Measurements from ENCODE around the gene PDZRN3.

The PDZRN3 gene

DNA sequence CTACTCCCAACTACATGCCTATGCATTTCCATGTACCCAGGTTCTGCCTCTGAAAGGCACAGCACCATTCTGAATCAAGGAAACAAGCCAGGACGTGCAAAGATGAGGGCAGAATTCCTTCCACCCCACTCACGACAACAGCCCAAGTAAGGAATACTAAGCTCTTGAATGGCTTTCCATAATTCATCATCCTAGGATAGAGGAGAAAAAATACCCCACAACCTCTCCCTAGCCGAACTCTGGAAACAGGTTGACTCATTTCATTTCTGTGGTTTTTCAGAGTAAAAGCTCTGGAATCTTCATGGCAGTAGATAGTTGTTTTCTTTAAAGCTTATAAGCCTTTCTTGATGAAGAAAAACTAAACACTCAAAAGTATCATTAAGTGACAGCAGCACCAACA is 77.8 kb downstream of the PDZRN3 start:
- H3K27me3 Mint-ChIP-seq = no peaks in the 10 kb centered on the region
- no peak for DNase-seq
- no peaks in the 10 kb centered on the region for H3K9me3 Mint-ChIP-seq
- no peak for ATAC-seq
- no peak overlapping the region for H3K27ac Mint-ChIP-seq
- no peaks in the 10 kb centered on the region for H3K36me3 Mint-ChIP-seq (ENCODE audit: low read depth)
- H3K4me1 Mint-ChIP-seq = no peaks in the 10 kb centered on the region
- H3K4me3 Mint-ChIP-seq = no peak overlapping the region

DNA sequence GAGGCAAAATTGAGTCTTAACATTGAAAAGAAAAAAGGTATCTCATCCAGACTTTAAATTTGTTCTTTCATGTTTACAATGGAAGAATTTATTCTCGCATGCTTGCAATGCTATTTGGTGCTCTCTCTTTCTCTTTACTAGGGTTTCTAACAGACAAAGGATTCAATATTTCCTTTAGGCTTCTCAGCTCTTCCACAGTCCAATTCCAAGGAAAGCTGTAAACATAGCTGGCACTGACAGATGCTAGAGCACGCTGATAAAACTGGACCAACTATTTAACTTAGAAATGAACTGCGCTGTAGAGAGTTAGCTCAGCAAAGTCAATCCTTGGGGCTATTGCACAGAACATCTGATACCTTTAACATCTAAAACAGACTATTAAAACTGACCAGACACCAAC is 81.3 kb downstream of the PDZRN3 start:
- Mint-ChIP-seq H3K27ac (no peak overlapping the region), H3K4me3 (no peak overlapping the region), H3K36me3 (ENCODE audit: low read depth) (no peaks in the 10 kb centered on the region), H3K27me3 (no peaks in the 10 kb centered on the region), H3K9me3 (no peaks in the 10 kb centered on the region), H3K4me1 (no peaks in the 10 kb centered on the region)
- no peak for ATAC-seq
- DNase-seq = no peak

- Mint-ChIP-seq H3K27ac (no peak overlapping the region), H3K27me3 (no peaks in the 10 kb centered on the region), H3K36me3 (ENCODE audit: low read depth) (no peaks in the 10 kb centered on the region), H3K4me3 (no peak overlapping the region), H3K9me3 (no peaks in the 10 kb centered on the region), H3K4me1 (no peaks in the 10 kb centered on the region)
- DNase-seq (no peak), ATAC-seq (no peak)
These were observed 82.6 kb downstream of the PDZRN3 start for GRCh38 chr3:73542136-73542535.

- no peak overlapping the region for H3K27ac Mint-ChIP-seq
- H3K36me3 Mint-ChIP-seq (ENCODE audit: low read depth) = no peaks in the 10 kb centered on the region
- H3K4me3 Mint-ChIP-seq = no peak overlapping the region
- H3K4me1 Mint-ChIP-seq = no peaks in the 10 kb centered on the region
- no peaks in the 10 kb centered on the region for H3K27me3 Mint-ChIP-seq
- H3K9me3 Mint-ChIP-seq = no peaks in the 10 kb centered on the region
- no peak for ATAC-seq
- DNase-seq = no peak
These were observed 83.6 kb downstream of the PDZRN3 start for GRCh38 chr3:73540969-73541740.

- no peak for DNase-seq
- no peaks in the 10 kb centered on the region for H3K9me3 Mint-ChIP-seq
These were observed 86.3 kb downstream of the PDZRN3 start for GRCh38 chr3:73538486-73538885.

GRCh38 chr3:73536952-73537351 is 87.8 kb downstream of the PDZRN3 start:
- H3K36me3 Mint-ChIP-seq (ENCODE audit: low read depth) = no peaks in the 10 kb centered on the region
- H3K27ac Mint-ChIP-seq = no peak overlapping the region
- H3K4me3 Mint-ChIP-seq = no peak overlapping the region
- no peak for DNase-seq
- H3K9me3 Mint-ChIP-seq = no peaks in the 10 kb centered on the region
- no peaks in the 10 kb centered on the region for H3K4me1 Mint-ChIP-seq
- peaks cover 2% of the 10 kb centered on the region for H3K27me3 Mint-ChIP-seq
- ATAC-seq = no peak

More at GRCh38 chr3:73538486-73538885, 86.3 kb downstream of the PDZRN3 start:
- no peak overlapping the region for H3K4me3 Mint-ChIP-seq
- H3K27me3 Mint-ChIP-seq = peaks cover 2% of the 10 kb centered on the region
- no peaks in the 10 kb centered on the region for H3K4me1 Mint-ChIP-seq
- ATAC-seq = no peak
- H3K36me3 Mint-ChIP-seq (ENCODE audit: low read depth) = no peaks in the 10 kb centered on the region
- H3K27ac Mint-ChIP-seq = no peak overlapping the region

DNA sequence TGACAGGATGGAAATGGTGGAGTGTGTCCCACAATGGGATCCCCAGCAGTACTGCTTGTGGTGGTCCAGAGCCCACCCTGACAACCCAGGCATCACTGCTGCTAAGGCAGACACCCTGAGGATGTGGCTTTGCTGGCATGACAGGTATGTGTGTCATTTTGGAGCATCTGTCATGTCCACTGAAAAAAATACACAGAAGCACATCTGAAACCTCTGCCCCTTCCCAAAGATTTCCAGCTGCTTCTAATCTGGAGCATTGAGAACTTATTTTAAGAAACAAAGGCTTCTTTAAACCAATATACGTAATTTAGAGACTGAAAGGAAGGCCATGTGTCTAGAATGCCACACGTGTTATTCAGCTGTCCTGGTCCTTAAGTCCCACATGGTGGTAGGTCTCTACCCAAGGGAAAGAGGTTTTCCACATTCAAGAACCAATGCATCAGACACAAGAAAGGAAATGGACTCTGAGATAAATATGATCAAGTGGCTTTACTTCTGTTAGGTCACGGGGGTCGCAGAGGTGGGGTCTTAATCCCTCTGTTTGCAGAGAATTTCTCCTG is 88.3 kb downstream of the PDZRN3 start:
- H3K27ac Mint-ChIP-seq = no peak overlapping the region
- no peak overlapping the region for H3K4me3 Mint-ChIP-seq
- no peak for DNase-seq
- no peaks in the 10 kb centered on the region for H3K4me1 Mint-ChIP-seq
- H3K9me3 Mint-ChIP-seq = no peaks in the 10 kb centered on the region
- H3K27me3 Mint-ChIP-seq = peaks cover 5% of the 10 kb centered on the region
- ATAC-seq = no peak
- H3K36me3 Mint-ChIP-seq (ENCODE audit: low read depth) = no peaks in the 10 kb centered on the region

- H3K27ac Mint-ChIP-seq = no peak overlapping the region
- no peak for DNase-seq
- no peaks in the 10 kb centered on the region for H3K9me3 Mint-ChIP-seq
- H3K4me1 Mint-ChIP-seq = no peaks in the 10 kb centered on the region
- ATAC-seq = no peak
- peaks cover 7% of the 10 kb centered on the region for H3K27me3 Mint-ChIP-seq
- H3K4me3 Mint-ChIP-seq = no peak overlapping the region
- no peaks in the 10 kb centered on the region for H3K36me3 Mint-ChIP-seq (ENCODE audit: low read depth)
These were observed 88.8 kb downstream of the PDZRN3 start for GRCh38 chr3:73535931-73536330.

DNA sequence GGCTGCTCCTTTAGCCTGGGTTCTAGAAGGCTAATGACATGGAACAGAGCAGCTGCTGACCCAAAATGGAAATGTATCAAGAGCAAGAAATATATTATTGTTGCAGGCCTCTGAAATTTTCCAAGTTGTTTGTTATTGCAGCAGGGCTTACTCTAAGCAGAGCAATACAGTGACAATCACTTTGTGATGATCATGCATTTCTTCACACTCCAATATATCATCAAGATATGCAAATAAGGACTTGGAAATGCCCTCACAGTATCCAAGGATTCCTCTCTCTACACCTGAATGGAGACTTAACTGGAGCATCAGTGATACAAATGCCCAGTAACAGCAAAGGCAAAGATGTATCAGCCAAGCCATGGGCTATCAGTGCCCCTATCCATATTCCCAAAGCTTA is 89.6 kb downstream of the PDZRN3 start:
- Mint-ChIP-seq H3K27me3 (peaks cover 7% of the 10 kb centered on the region), H3K9me3 (no peaks in the 10 kb centered on the region), H3K4me3 (no peak overlapping the region), H3K27ac (no peak overlapping the region), H3K36me3 (ENCODE audit: low read depth) (no peaks in the 10 kb centered on the region), H3K4me1 (no peaks in the 10 kb centered on the region)
- DNase-seq (no peak), ATAC-seq (no peak)

DNA sequence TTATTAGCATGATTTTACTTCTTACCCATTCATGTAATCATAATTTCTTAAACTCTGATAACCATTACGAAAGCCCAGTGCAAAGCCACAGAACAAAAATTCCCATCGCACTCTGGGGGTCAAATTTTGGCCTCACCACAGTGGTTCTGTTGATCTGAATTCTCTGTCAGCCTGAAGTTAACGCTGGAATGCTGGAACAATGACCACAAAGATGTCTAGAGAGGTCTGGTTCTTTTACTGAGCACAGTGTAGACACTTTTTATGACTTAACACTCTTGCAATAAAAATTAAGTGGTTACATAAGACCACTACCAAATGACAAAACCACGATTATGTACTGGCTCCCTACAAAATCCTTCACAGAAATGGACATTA is 94.7 kb downstream of the PDZRN3 start:
- Mint-ChIP-seq H3K9me3 (no peaks in the 10 kb centered on the region), H3K4me3 (no peak overlapping the region)
- no peak for DNase-seq

GRCh38 chr3:73529308-73530021 is 95.3 kb downstream of the PDZRN3 start:
- ATAC-seq = no peak
- Mint-ChIP-seq H3K9me3 (no peaks in the 10 kb centered on the region), H3K36me3 (ENCODE audit: low read depth) (no peaks in the 10 kb centered on the region), H3K4me3 (no peak overlapping the region), H3K27me3 (peaks cover 8% of the 10 kb centered on the region), H3K27ac (no peak overlapping the region), H3K4me1 (no peaks in the 10 kb centered on the region)
- DNase-seq = no peak

More for the DNA sequence above, 94.7 kb downstream of the PDZRN3 start:
- Mint-ChIP-seq H3K4me1 (no peaks in the 10 kb centered on the region), H3K36me3 (ENCODE audit: low read depth) (no peaks in the 10 kb centered on the region), H3K27me3 (peaks cover 8% of the 10 kb centered on the region), H3K27ac (no peak overlapping the region)
- no peak for ATAC-seq

GRCh38 chr3:73525591-73525990 is 99.2 kb downstream of the PDZRN3 start:
- H3K27ac Mint-ChIP-seq = no peak overlapping the region
- no peaks in the 10 kb centered on the region for H3K36me3 Mint-ChIP-seq (ENCODE audit: low read depth)
- no peak for DNase-seq
- no peaks in the 10 kb centered on the region for H3K4me1 Mint-ChIP-seq
- no peak overlapping the region for H3K4me3 Mint-ChIP-seq
- no peak for ATAC-seq
- H3K9me3 Mint-ChIP-seq = no peaks in the 10 kb centered on the region
- H3K27me3 Mint-ChIP-seq = peaks cover 1% of the 10 kb centered on the region

- H3K27ac Mint-ChIP-seq = no peak overlapping the region
- H3K4me3 Mint-ChIP-seq = no peak overlapping the region
- H3K4me1 Mint-ChIP-seq = no peaks in the 10 kb centered on the region
- H3K36me3 Mint-ChIP-seq (ENCODE audit: low read depth) = no peaks in the 10 kb centered on the region
- no peaks in the 10 kb centered on the region for H3K9me3 Mint-ChIP-seq
- ATAC-seq = no peak
- H3K27me3 Mint-ChIP-seq = peaks cover 1% of the 10 kb centered on the region
- no peak for DNase-seq
These were observed 101.1 kb downstream of the PDZRN3 start for GRCh38 chr3:73523661-73524060.

DNA sequence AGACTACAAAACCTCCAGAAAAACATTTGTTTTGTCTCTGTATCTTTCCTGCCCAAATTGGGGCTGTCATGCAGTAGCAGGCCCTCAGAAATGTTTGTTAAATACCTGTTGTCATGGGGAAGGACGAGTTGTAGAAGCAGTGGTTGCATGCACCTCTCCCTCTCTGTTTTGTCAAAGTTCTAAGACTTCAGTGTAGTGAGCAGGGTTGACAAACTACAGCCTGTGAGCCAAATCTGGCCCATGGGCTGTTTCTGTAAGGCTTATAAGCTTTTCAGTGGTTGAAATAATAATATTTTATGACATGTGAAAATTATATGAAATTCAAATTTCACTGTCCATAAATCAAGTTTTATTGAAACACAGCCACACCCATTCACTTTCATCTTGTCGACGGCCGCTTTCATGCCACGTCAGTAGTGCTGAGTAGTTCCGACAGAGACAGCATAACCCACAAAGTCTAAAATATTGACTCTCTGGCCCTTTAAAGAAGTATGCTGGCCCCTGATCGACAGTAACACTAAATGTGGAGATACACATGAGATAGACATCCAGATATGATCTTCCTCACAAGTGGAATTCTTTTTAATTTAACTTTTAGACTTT is 102.9 kb downstream of the PDZRN3 start:
- DNase-seq (no peak), ATAC-seq (no peak)
- Mint-ChIP-seq H3K27ac (no peak overlapping the region), H3K4me1 (no peaks in the 10 kb centered on the region), H3K36me3 (ENCODE audit: low read depth) (no peaks in the 10 kb centered on the region), H3K9me3 (no peaks in the 10 kb centered on the region), H3K27me3 (no peaks in the 10 kb centered on the region), H3K4me3 (no peak overlapping the region)

DNA sequence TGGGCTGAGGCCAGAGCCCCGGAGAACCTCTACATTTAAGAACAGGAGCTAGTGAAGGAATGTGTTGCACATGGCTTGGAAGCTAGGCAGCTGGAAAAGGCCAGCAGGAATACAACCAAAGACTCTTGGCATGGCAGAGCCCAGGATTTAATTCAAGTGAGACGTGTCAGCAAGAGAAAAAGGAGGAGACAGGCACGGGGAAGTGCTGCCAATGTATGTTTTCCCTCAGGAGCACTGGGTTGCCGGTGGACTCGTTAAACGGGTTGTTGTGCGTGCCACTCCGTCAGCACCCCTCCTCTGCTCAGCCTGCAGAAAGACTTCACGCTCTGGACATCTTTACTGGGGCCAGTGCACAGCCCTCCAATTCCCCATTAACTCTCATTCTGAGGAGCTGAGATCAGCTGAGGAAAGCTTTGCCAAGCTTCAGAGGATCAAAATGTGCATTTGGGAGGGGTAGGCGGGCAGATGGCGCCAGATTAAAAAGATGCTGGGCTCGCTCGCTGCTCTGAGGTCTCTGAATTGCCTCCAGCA is 103.7 kb downstream of the PDZRN3 start:
- ATAC-seq (no peak), DNase-seq (no peak)
- H3K4me3 Mint-ChIP-seq = no peak overlapping the region
- H3K27me3 Mint-ChIP-seq = no peaks in the 10 kb centered on the region
- no peak overlapping the region for H3K27ac Mint-ChIP-seq
- H3K9me3 Mint-ChIP-seq = no peaks in the 10 kb centered on the region
- H3K36me3 Mint-ChIP-seq (ENCODE audit: low read depth) = no peaks in the 10 kb centered on the region
- H3K4me1 Mint-ChIP-seq = no peaks in the 10 kb centered on the region

Measured in activated naive CD8-positive, alpha-beta T cell treated with anti-CD3 and anti-CD28 coated beads, Interleukin-2, amount 50 U/mL, for 24 hours (primary cell).